ENCODE results near the gene MRPS11.
"Not testable (repeated sequence)": the region's sequence is repeated elsewhere in the genome, so short reads cannot be mapped to it uniquely, and the experiment has no call there.

MRPS11 gene

GRCh38 chr15:88489321-88489720, 21.8 kb downstream of the MRPS11 start:
- no peak for DNase-seq (ENCODE audit: low read depth in 1 of 2, low spot score in 1 of 2)

GRCh38 chr15:88490036-88490435, 22.5 kb downstream of the MRPS11 start:
- no peak for DNase-seq (ENCODE audit: low read depth in 1 of 2, low spot score in 1 of 2)

GRCh38 chr15:88491158-88491557, 23.6 kb downstream of the MRPS11 start:
- no peak for DNase-seq (ENCODE audit: low read depth in 1 of 2, low spot score in 1 of 2)

GRCh38 chr15:88493844-88494243, 26.3 kb downstream of the MRPS11 start:
- DNase-seq (ENCODE audit: low read depth in 1 of 2, low spot score in 1 of 2), result no peak

- DNase-seq (ENCODE audit: low read depth in 1 of 2, low spot score in 1 of 2), result no peak
These were observed 29.7 kb downstream of the MRPS11 start for GRCh38 chr15:88497109-88497765.

- DNase-seq (ENCODE audit: low read depth in 1 of 2, low spot score in 1 of 2), result no peak
These were observed 31.5 kb downstream of the MRPS11 start for GRCh38 chr15:88498996-88499395.

GRCh38 chr15:88504445-88504844, 36.9 kb downstream of the MRPS11 start:
- DNase-seq (ENCODE audit: low read depth in 1 of 2, low spot score in 1 of 2), result no peak

- no peak for DNase-seq (ENCODE audit: low read depth in 1 of 2, low spot score in 1 of 2)
These were observed 38.2 kb downstream of the MRPS11 start for GRCh38 chr15:88505721-88506120.

- DNase-seq (ENCODE audit: low read depth in 1 of 2, low spot score in 1 of 2), result no peak
These were observed 39.1 kb downstream of the MRPS11 start for GRCh38 chr15:88506628-88507027.

- DNase-seq (ENCODE audit: low read depth in 1 of 2, low spot score in 1 of 2), result no peak
These were observed 41.8 kb downstream of the MRPS11 start for GRCh38 chr15:88509321-88509720.

- no peak for DNase-seq (ENCODE audit: low read depth in 1 of 2, low spot score in 1 of 2)
These were observed 42.5 kb downstream of the MRPS11 start for GRCh38 chr15:88509964-88510363.

- DNase-seq (ENCODE audit: low read depth in 1 of 2, low spot score in 1 of 2), result no peak
These were observed 43.7 kb downstream of the MRPS11 start for GRCh38 chr15:88511161-88511560.

- DNase-seq (ENCODE audit: low read depth in 1 of 2, low spot score in 1 of 2), result no peak
These were observed 44.6 kb downstream of the MRPS11 start for GRCh38 chr15:88512078-88512477.

GRCh38 chr15:88512601-88513000, 45.1 kb downstream of the MRPS11 start:
- DNase-seq (ENCODE audit: low read depth in 1 of 2, low spot score in 1 of 2), result no peak

- DNase-seq (ENCODE audit: low read depth in 1 of 2, low spot score in 1 of 2), result no peak
These were observed 45.7 kb downstream of the MRPS11 start for GRCh38 chr15:88513195-88513594.

GRCh38 chr15:88518903-88519302, 51.4 kb downstream of the MRPS11 start:
- no peak for DNase-seq (ENCODE audit: low read depth in 1 of 2, low spot score in 1 of 2)

GRCh38 chr15:88524094-88524493, 56.6 kb downstream of the MRPS11 start:
- not testable (repeated sequence) for DNase-seq (ENCODE audit: low read depth in 1 of 2, low spot score in 1 of 2)

- no peak for DNase-seq (ENCODE audit: low read depth in 1 of 2, low spot score in 1 of 2)
These were observed 57.9 kb downstream of the MRPS11 start for GRCh38 chr15:88525418-88525817.

GRCh38 chr15:88526247-88526879, 58.9 kb downstream of the MRPS11 start:
- no peak for DNase-seq (ENCODE audit: low read depth in 1 of 2, low spot score in 1 of 2)

- DNase-seq (ENCODE audit: low read depth in 1 of 2, low spot score in 1 of 2), result no peak
These were observed 61.6 kb downstream of the MRPS11 start for GRCh38 chr15:88529021-88529630.
